ENCODE results near the gene ZFP90.

- TF ChIP-seq EZH2 (IDR thresholded peaks at IDR 0.05; ENCODE audit: low read depth) (no peak), CTCF (conservative IDR thresholded peaks at IDR 0.05) (no peak)
Observed at GRCh38 chr16:68524069-68524820, 14.8 kb upstream of the ZFP90 start.

Data from PC-9 (cell line).